ENCODE results near the gene LLGL2.

DNA sequence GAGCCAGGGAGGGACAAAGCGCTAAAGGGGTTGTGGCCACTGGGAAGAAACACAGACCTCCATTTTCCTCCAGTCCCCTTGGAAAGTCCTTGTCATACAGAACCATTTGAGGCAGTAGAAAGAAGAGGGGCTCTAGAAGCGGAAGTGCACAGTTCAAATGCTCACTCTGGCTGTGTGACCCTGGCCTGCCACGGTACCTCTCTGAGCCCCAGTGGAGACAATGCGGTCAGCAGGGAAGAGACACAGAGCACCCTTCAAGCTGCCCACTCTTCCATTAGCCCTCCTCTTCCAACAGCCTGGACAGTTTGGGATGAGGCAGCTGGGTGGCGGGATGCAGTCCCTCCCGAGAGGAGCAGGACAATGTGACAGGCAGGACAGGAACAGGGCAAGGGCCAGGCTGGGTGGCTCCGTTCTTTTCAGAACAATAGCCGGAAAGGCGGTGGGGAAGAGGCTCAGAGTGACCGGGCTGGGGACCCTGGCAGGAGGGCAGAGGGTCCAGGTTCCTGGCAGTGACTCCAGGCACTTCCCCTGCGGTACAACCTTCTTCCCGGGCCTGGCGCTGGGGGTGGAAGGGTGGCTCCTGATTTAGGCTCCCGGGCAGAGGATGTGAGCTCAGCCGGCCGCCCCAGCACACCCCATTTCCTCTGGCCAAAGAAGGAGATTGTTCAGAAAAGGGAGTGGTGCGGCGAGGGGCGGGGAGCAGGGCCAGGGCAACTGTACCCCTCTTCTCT lies 15.8 kb upstream of the LLGL2 start:
- TF ChIP-seq POLR2AphosphoS5 (IDR thresholded peaks at IDR 0.05; ENCODE audit: low read depth, low read length) (no peak), POU2F2 (IDR thresholded peaks at IDR 0.05; ENCODE audit: low read depth, low read length) (no peak), POLR2A (IDR thresholded peaks at IDR 0.05; ENCODE audit: low read depth, low read length) (no peak), TAF1 (IDR thresholded peaks at IDR 0.05; ENCODE audit: low read depth, low read length) (no peak), SPI1 (IDR thresholded peaks at IDR 0.05; ENCODE audit: low read depth, low read length) (no peak; the same call in 1 of the 2 replicates)

Data from GM12891 (cell line).